VCaP (cell line): ENCODE results near the gene GSTA4.

Experiments
- H3K27ac ChIP-seq: fragments of 450-650 bp; 2 replicates; pipeline ENCODE4 v1.5.1; 2017
- CTCF ChIP-seq: fragments of 450-650 bp; conservative IDR thresholded peaks from 2 replicates; pipeline ENCODE4 v1.5.1; 2017; ENCODE audit warnings: mild to moderate bottlenecking, moderate library complexity

The GSTA4 gene

GRCh38 chr6:52931351-52931750 is 63.7 kb downstream of the GSTA4 start:
- no peak overlapping the region for H3K27ac ChIP-seq
- no peak for TF ChIP-seq CTCF

GRCh38 chr6:52929321-52930164 is 65.5 kb downstream of the GSTA4 start:
- TF ChIP-seq CTCF: no peak
- H3K27ac ChIP-seq: no peak overlapping the region
